Stimulated activated CD8-positive, alpha-beta memory T cell treated with anti-CD3 and anti-CD28 coated beads, Interleukin-12 subunit alpha, Interleukin-12 subunit beta, amount 100 ng/mL, for 1 hour (primary cell): ENCODE results near the gene BTN1A1.
"Not testable (repeated sequence)": the region's sequence is repeated elsewhere in the genome, so short reads cannot be mapped to it uniquely, and the experiment has no call there.

ENCODE experiments used
- DNase-seq: peaks from one replicate; pipeline ENCODE4 v3.0.0-alpha.2; 2020; ENCODE audit warnings: low read depth

BTN1A1 gene

DNA sequence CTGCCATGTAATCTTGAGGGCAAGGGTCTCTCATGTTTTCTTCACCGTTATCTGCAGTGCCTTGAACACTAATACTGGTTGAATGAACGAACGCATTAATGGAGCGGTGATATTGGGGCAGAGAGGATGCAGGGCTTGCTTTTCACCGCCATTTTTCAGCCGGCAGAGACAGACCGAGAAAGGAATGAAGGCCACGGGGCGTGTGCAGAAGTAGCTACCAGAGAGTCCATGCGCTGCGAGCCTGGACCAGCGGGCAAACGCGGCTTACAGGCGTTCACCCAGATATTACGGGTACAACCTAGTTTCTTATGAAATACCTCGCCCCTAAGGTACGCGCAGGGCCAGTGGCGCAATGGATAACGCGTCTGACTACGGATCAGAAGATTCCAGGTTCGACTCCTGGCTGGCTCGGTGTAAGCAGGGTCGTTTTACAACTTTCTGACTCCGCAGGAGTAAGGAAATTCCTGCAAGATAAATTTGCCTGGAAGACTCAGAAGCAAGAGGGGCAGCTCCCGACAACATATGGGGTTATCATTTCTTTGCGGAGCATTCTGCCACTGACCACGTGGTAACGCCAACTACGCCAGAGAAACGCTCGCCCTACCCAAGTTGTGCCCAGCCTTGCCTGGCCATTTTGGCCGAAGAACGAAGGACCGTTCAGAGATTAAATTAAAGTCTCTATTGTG, 37.2 kb downstream of the BTN1A1 start:
- DNase-seq, result peak; percentile 84

- peak; percentile 64 for DNase-seq
Measured at GRCh38 chr6:26537846-26538571, 37.9 kb downstream of the BTN1A1 start, which contains the start of gene HMGN4. HMGN4 (plus strand) TSS chr6:26538366; CDS start chr6:26545207, 6,841 bp downstream.

DNA sequence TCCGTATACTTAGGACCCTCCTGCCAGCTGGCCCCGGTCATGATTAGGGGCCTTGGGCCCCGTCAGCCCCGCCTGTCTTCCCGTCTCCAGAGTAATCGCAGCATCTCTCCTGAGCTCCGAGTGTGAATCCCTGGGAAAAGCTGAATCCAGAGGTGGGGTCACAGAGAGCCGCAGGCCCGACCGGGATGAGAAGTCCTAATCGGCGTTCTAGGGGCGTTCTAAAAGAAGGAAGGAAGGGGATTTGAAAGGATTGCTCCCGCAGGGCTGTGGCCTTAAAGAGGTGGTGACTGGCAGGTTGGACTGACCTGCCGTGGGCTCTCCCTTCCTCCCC, 38.4 kb downstream of the BTN1A1 start:
- DNase-seq, result no peak

DNA sequence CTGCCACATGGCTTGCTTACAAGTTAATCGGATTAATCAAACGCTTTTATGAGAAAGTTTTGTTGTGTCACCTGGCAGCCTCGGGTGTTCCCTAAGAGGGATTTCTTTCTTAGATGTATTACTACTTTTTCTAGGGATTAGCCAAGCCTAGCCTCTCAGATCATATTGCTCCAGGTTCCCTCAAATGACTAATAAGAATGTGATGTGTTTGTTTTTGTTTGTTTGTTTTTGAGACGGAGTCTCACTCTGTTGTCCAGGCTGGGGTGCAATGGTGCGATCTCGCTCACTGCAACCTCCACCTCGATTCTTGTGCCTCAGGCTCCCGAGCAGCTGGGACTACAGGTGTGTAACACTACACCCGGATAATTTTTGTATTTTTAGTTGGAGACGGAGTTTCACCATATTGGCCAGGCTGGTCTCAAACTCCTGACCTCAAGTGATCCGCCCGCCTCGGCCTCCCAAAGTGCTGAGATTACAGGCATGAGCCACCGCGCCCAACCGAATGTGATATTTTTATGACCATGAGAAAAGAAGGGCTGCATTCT, 39.0 kb downstream of the BTN1A1 start:
- no peak for DNase-seq

DNA sequence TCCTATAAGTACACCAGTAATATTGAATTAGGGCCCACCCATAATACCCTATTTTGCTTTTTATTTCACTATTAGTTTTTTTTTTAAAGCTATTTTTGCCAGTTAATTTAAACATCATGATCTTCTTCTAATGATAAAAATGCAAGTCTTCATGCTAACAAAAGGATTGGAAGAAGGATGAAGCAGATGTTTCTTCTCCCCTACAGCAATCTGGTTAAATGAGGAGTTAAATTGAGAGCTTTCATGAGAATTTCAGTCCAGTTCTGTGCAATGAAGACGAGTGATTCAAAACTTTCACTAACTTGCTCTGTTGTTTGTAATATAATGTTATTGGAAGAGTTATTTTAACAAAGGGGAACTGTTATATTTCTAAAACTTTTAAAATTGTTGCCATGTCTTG, 41.5 kb downstream of the BTN1A1 start:
- no peak for DNase-seq

GRCh38 chr6:26543953-26544352, 43.9 kb downstream of the BTN1A1 start:
- DNase-seq, result no peak

DNA sequence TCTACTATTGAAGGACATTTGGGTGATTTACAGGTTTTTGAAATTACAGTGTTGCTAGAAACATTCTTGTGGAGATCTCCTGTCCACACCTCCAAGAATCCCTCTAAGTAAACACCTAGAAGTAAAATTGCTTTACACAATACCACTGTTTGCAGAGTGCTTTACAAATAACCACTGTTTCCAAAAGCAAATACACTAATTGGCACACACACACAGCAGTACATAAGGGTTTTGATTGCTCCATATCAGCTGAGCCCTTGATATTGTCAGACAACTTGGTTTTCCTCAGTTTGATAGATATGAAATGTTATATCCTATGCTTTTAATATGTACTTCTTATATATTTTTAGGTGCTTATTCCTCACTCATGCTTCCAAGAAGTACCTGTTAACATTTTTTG, 44.4 kb downstream of the BTN1A1 start:
- no peak for DNase-seq

- DNase-seq, result no peak
Measured at GRCh38 chr6:26545627-26546026, 45.5 kb downstream of the BTN1A1 start.

DNA sequence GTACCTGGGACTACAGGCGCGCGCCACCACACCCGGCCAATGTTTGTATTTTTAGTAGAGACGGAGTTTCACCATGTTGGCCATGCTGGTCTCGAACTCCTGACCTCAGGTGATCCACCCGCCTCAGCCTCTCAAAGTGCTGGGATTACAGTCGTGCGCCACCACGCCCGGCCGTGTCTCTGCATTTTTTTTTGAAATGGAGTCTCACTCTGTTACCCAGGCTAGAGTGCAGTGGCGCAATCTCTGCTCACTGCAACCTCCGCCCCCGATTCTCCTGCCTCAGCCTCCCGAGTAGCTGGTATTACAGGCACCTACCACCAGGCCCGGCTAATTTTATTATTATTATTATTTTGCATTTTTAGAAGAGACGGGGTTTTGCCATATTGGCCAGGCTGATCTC, 47.3 kb downstream of the BTN1A1 start:
- not testable (repeated sequence) for DNase-seq

DNA sequence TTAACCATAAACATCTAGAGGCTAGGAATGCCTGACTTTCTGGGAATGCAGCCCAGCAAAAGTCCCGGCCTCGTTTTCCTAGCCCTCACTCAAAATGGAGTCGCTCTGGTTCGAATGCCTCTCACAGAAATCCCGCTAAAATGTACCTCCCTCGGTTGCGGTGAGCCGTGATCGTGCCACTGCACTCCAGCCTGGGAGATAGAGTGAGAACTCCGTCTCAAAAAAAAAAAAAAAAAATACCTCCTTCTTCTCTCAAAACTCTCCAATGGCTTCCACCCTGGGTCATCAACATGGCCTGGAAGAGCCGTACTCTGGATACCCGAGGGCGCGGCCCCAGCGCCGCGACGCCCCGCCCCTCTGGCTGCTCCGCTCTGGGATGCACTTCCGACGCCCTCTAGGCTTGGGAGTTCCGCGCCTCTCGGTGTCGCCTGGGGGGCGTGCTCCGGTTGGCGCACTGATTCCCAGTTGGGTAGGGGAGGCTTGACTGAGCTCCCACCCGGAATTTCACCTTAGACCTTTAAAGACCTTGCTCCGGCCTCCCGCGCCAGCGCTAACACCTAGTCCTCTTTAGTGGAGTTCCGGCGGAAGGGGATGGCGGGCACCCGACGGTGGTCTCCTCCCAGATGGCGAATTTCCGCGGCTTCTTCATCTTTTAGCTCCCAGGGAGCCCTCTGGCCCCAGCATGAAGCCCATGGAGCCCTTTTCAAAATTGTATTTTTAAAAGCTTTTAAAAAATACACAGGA, 50.3 kb downstream of the BTN1A1 start:
- no peak for DNase-seq

GRCh38 chr6:26552205-26552604, 52.1 kb downstream of the BTN1A1 start:
- no peak for DNase-seq

DNA sequence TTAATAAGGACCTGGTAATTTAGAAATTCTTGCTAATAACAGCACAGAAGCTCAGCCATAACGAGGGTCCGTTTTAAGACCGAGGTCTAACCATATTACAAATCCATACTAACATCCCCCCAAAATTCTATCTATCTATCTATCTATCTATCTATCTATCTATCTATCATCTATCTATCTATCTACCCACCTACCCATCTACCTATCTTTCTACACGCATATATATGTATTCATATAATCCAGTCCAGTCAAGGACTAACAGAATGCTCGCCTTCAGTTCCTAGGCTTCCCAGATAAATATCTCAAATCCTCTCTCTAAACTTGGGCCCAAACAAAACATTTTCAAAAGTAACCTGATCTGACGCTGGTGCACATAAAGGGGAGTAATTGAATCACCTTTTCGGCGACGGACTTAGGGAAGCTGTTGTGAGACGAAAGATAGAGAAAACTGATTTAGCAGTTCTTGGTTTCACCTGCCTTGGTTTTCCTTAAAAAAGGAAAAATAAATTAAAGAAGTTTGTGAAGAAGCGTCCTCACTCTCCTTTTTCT, 52.6 kb downstream of the BTN1A1 start:
- DNase-seq, result no peak

DNA sequence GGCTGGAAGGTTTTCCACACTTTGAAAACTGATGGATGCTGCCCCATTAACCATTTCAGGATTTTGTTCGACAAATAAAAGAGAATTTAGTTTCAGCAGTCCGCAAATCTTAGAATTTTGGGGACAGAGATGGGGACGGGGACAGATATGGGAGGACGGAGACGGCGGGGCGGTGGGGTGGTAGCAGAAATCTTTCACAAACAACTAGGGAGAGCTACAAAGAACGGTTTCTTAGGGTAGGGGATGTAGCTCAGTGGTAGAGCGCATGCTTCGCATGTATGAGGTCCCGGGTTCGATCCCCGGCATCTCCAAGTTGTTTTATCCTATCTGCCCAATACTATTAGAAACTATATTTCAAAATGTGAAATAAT, 53.1 kb downstream of the BTN1A1 start:
- DNase-seq, result peak; percentile 65

DNA sequence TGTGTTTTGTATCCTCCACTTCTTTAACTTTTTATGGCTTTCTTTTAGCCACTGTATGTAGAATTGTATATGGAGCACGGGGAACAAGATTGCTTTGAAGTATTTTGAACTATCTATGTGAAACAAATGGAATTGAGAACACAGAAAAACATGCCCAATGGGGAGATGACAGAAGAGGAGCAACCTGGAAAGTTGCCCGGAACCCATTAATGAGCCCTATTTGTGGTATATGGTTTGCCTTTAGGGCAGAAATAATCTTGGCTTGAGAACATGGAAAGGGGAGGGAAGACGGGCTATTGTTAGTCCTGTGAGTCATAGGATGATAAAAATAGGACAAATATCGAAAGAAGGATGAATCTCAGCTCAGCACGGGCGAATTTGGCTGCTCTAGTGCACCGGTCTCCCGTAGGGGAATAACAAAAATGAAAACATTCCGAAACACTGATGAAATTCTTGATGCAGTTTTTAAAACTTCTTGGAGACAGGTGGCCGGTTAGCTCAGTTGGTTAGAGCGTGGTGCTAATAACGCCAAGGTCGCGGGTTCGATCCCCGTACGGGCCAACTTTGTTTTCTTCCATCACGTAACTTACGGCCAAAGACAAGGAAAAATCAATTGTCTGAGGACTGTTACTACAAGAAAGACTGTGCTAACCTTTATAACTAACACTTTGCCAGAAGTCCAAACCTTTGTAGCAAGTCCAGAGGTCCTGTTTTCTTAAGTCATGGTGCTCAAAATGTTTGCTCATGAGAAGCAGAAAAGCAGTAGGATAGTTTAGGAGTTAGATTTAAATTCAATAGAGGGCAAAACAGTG, 53.7 kb downstream of the BTN1A1 start:
- DNase-seq, result peak; percentile 69

GRCh38 chr6:26554447-26554696, 54.3 kb downstream of the BTN1A1 start:
- DNase-seq, result no peak

- no peak for DNase-seq
Measured at GRCh38 chr6:26554697-26555504, 54.8 kb downstream of the BTN1A1 start.

- DNase-seq, result no peak
Measured at GRCh38 chr6:26555505-26556262, 55.6 kb downstream of the BTN1A1 start.

GRCh38 chr6:26556263-26557070, 56.4 kb downstream of the BTN1A1 start:
- no peak for DNase-seq
